ENCODE measurements around the gene KLHL8.

KLHL8 gene

DNA sequence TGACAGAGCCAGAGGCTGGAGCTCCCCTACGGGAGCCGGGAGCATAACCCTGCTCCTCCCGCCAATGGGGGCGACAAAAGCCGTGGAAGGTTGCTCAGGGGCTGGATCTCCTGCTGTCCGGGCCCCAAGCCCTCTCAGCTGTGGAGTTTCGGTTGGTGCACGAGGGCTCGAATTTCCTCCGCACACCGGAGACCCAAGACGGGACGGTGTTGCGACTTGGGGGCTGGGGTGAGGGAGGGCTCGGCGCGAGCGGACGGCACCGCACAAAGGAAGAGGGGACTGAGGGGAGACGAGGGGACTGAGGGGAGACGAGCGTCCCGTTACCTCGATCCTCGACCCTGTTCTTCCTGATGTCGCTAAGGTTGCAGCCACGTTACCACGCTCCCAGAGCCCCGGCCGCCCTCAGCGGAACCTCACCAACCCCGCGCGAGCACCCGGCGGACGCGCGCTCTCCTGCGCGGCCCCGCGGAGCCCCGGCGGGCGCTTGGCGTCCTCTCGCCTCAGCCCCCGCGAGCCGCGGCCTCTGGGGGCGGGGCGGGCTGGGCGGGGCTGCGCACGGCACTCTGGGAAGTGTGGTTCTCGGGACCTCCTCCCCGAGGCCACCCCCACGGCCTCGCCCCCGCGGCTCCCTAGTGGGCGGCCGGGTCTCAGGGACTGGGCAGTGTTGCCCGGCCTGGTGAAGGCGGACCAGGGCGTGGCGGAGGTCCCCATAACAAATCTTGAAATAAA, at the start of gene KLHL8:
Gene KLHL8 (minus strand): TSS at position 525 of the 729 bp plus-strand sequence. CDS start 25,079 bp downstream, outside the sequence.
- peak; percentile 85 for DNase-seq

DNA sequence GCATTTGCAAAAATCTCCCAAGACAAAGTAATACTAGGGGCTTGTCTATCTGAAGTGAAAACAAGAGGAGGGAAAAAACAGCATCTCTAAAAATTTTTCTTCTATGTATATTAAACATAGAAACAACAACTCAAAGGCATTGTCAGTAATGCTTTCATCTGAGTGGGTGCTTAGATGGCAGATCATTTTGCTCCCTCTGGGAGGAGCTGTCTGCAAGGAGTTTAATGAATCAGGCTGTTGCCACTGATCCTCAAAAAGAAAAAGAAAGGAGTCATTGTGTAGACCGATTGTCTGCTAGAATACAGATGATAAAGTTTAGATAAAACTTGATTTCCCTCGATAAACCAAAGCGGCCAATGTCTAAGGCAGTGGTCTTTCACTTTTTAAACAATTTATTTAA, 49.7 kb upstream of the KLHL8 start:
- DNase-seq, result no peak

DNA sequence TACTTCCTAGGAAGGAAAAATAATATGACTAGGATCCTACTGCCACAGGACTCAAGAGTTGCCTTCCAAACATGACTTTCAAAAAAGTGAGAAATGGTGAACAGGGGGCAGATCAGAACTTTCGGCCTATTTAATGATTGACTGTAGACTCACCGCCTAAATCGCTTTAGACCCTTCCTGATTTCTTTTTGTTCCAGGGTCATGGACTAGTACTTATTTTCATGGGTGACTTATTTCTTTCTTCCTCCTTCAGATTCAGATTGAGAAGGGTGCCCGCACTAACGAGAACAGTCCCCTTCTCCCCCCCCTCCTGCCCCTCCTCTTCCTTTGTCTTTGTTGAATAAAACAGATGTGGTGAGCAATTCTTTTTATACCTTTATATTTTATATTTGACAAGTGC, 48.0 kb upstream of the KLHL8 start:
- DNase-seq, result no peak

DNA sequence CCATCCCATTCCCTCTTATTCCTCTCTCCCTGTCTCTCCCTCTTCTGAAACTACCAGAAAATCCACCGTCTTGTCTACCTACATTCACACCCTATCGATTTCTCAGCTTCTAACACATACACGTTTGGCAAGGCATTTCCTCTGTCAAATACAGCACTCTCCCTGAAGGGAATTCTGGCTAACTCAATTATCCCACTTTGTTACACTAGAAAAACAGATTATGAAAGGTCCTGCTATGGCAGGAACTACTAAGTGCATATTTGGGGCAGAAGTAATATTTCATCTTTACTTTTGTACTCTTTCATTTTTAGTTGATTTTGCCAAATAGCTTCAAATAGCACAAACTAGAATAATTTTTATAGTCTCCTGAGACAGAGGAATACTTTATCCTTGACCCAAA, 46.6 kb upstream of the KLHL8 start:
- no peak for DNase-seq

GRCh38 chr4:87262886-87263285, 42.5 kb upstream of the KLHL8 start:
- no peak for DNase-seq

DNA sequence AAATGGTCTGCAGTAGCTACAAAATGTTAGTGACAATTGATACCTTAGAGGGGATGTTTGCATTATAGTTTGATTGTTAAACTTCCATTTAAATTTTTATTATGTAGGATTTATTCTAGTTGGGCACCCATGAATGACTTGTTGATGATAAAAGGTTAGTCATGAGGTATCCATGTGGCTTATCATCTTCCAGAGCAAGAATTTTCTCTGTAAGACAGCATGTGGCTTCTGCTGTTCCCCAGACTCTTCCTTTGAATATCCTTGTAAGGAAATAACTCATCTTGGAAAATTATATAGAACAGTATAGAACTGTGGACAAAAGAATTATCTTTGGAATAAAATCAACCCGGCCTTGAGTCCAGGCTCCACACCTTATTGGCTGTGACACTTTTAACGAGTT, 40.1 kb upstream of the KLHL8 start:
- DNase-seq, result no peak

DNA sequence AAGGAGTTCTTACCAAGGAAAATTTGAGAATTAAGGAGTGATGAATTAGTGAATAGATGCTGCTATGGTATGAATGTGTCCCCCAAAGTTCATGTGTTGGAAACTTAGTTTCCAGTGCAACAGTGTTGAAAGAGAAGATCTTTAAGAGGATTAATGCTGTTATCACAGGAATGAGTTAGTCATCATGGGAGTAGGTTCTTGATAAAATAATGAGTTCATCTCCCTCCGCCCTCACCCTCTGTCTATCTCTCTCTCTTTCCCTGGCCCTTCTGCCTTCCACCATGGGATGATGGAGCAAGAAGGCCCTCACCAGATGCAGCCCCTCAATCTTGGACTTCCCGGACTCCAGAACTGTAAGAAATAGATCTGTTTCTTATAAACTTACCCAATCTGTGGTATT, 38.3 kb upstream of the KLHL8 start:
- DNase-seq, result no peak

- no peak for DNase-seq
These were observed 37.1 kb upstream of the KLHL8 start for GRCh38 chr4:87257523-87257922.

- DNase-seq, result no peak
These were observed 35.3 kb upstream of the KLHL8 start for GRCh38 chr4:87255755-87256154.

- DNase-seq, result peak; percentile 6
These were observed 30.7 kb upstream of the KLHL8 start for GRCh38 chr4:87251106-87251505.

GRCh38 chr4:87250294-87250693, 29.9 kb upstream of the KLHL8 start:
- no peak for DNase-seq

GRCh38 chr4:87249332-87250019, 29.1 kb upstream of the KLHL8 start:
- no peak for DNase-seq

DNA sequence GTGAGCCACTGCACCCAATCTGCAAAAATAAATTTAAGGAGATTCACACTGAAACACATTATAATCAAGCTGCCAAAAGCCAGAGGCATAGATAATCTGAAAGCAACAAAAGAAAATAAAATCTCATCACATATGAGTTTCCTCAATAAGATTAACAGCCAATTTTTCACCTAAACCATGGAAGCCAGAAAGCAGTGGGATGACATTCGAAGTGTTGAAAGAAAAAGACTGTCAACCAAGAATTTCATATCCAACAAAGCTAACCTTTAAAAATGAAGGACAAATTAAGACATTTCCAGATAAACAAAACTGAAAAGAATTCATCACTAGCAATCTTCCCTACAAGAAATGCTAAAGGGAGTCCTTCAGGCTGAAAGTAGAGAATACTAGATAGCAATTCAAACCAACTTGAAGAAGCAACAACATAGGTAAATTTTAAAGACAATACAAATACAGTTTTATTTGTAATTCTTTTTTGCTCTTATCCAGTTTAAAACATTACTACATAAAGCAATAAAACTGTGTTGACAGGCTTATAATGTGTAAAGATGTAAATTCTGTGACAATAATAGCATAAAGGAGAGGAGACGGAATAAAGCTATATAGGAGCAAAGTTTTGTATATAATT, 23.1 kb upstream of the KLHL8 start:
- DNase-seq, result no peak

- DNase-seq, result no peak
These were observed 20.9 kb upstream of the KLHL8 start for GRCh38 chr4:87241336-87241735.

- no peak for DNase-seq
These were observed 19.9 kb upstream of the KLHL8 start for GRCh38 chr4:87240341-87240740.

- DNase-seq, result no peak
These were observed 19.4 kb upstream of the KLHL8 start for GRCh38 chr4:87239821-87240220.

DNA sequence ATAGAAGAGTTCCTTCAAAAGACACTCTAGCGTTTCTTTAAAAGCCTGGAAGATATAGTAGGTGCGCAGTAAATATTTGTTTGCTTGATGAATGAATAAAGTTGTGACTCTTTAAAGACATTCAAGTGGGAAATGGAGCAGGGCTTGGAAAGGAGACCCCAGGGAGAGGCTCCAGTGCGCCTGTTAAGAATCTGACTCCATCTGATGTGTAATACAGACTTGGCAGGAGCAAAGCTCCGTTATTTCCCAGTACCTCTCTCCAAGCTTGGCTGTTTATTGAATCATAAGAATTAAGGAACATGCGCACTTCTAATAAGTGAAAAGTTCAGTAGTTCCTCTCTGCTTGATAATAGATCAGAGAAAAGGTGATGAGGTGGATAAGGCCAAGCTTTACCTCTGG, 18.8 kb upstream of the KLHL8 start:
- DNase-seq, result no peak

- DNase-seq, result no peak
These were observed 16.4 kb upstream of the KLHL8 start for GRCh38 chr4:87236861-87237260.

GRCh38 chr4:87235020-87235671, 14.7 kb upstream of the KLHL8 start:
- no peak for DNase-seq

- no peak for DNase-seq
These were observed 11.8 kb upstream of the KLHL8 start for GRCh38 chr4:87232216-87232615.

DNA sequence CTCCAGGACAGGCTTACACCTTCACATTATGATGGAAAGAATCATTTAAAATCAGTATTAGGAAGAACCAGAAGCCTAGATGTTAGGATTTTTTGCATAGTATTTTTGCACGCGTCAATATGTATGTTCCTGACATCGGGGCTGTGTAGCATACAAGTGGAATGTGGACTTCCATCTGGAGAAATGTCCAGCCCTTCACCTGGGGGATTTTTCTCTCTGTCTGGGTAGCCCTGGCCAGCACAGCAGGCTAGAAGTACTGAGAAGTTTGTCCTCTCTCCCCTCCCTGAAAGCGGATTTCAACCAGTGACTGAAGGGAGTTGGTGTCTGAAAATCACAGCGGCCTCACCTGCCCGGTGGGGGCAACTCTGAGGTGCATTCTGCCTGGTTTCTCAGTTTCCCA, 10.4 kb upstream of the KLHL8 start:
- no peak for DNase-seq

GRCh38 chr4:87229979-87230378, 9.6 kb upstream of the KLHL8 start:
- DNase-seq, result no peak

- no peak for DNase-seq
These were observed 7.9 kb upstream of the KLHL8 start for GRCh38 chr4:87228262-87228860.

Measured in RPMI8226 (cell line).